Spinal cord (tissue), 10 donors: ENCODE measurements around the gene TMEM69. TPM values are rescaled to one million over a fixed set of nuclear protein-coding genes. Genes with fewer than 3 reads are reported as not detected.
"Not testable (repeated sequence)": the region's sequence is repeated elsewhere in the genome, so short reads cannot be mapped to it uniquely, and the experiment has no call there.

Source experiments
- DNase-seq, 6 donors: peaks; one replicate each; pipeline versions ENCODE4 v3.0.0 to v3.0.0-alpha.2; 2013 to 2015; ENCODE audit warnings: low spot score in 6 of 6, low read depth in 4 of 6
- H3K27ac ChIP-seq: one replicate; pipeline ENCODE4 v1.5.1; 2013; ENCODE audit warnings: low read depth, low read length, control low read depth
- H3K27me3 ChIP-seq: one replicate; pipeline ENCODE4 v1.6.1; 2013; ENCODE audit warnings: low read length; ENCODE audit not compliant: control insufficient read depth, insufficient read depth
- H3K36me3 ChIP-seq: one replicate; pipeline ENCODE4 v1.6.1; 2013; ENCODE audit warnings: low read length; ENCODE audit not compliant: control insufficient read depth, insufficient read depth
- H3K4me1 ChIP-seq: one replicate; pipeline ENCODE4 v1.6.1; 2013; ENCODE audit warnings: low read length; ENCODE audit not compliant: control insufficient read depth, insufficient read depth
- H3K4me3 ChIP-seq: one replicate; pipeline ENCODE4 v1.5.1; 2013; ENCODE audit warnings: low read depth, low read length, control low read depth
- H3K9me3 ChIP-seq: one replicate; pipeline ENCODE4 v1.6.1; 2013; ENCODE audit warnings: low read length; ENCODE audit not compliant: control insufficient read depth, insufficient read depth
- WGBS: methylation state at CpG from one replicate; pipeline ENCODE4 v1.1.5; 2013; ENCODE audit warnings: missing lambda C conversion rate; ENCODE audit not compliant: insufficient coverage; 5-methylcytosine and 5-hydroxymethylcytosine counted together
- polyA plus RNA-seq, 2 donors: library from polyadenylated mRNA; unstranded; fragments of 120-200 nt; gene quantifications; one replicate each; pipeline ENCODE4 v1.2.1, GENCODE V29; 2013; ENCODE audit not compliant: insufficient read length in 2 of 2
- total RNA-seq, 2 donors: library from RNA; depleted of rRNA in 1 of 2; stranded (reverse); fragments of 120-200 nt in 1 of 2; fragments of >200 nt in 1 of 2; gene quantifications; one replicate each; pipeline versions ENCODE4 v1.2.3 to v1.2.4, GENCODE V29; 2013 to 2014
- donor health status: healthy.

Gene TMEM69
- total and polyA plus RNA-seq, 4 donors = 14.2 to 30.7 (median 26.1) TPM

- Histone ChIP-seq H3K4me3 (no peak overlapping the region), H3K36me3 (peaks cover 6% of the 10 kb centered on the region), H3K27ac (no peak overlapping the region), H3K27me3 (no peaks in the 10 kb centered on the region), H3K4me1 (no peaks in the 10 kb centered on the region), H3K9me3 (no peaks in the 10 kb centered on the region)
- DNase-seq = no peak
Observed at GRCh38 chr1:45723248-45723930, 35.4 kb downstream of the TMEM69 start.

GRCh38 chr1:45726007-45726406 lies 38.0 kb downstream of the TMEM69 start:
- DNase-seq, H3K36me3 ChIP-seq, H3K27me3 ChIP-seq, H3K27ac ChIP-seq, H3K4me3 ChIP-seq, H3K9me3 ChIP-seq, H3K4me1 ChIP-seq: not testable (repeated sequence)
- WGBS = no CpG with 5 or more reads among the region's 9 CpGs

GRCh38 chr1:45730075-45730779 lies 42.2 kb downstream of the TMEM69 start:
- WGBS = no CpG with 5 or more reads among the region's 3 CpGs
- Histone ChIP-seq H3K27me3 (no peaks in the 10 kb centered on the region), H3K4me1 (no peaks in the 10 kb centered on the region), H3K36me3 (peaks cover 5% of the 10 kb centered on the region), H3K9me3 (no peaks in the 10 kb centered on the region), H3K4me3 (no peak overlapping the region), H3K27ac (no peak overlapping the region)
- no peak for DNase-seq

GRCh38 chr1:45730780-45731319 lies 42.9 kb downstream of the TMEM69 start:
- Histone ChIP-seq H3K4me3 (no peak overlapping the region), H3K27me3 (no peaks in the 10 kb centered on the region), H3K36me3 (peaks cover 5% of the 10 kb centered on the region), H3K27ac (no peak overlapping the region), H3K4me1 (no peaks in the 10 kb centered on the region), H3K9me3 (no peaks in the 10 kb centered on the region)
- WGBS = 100% methylated on average over 1 of the region's 1 CpG
- no peak for DNase-seq

- Histone ChIP-seq H3K27me3 (no peaks in the 10 kb centered on the region), H3K27ac (no peak overlapping the region), H3K4me1 (no peaks in the 10 kb centered on the region), H3K9me3 (no peaks in the 10 kb centered on the region), H3K36me3 (peaks cover 12% of the 10 kb centered on the region), H3K4me3 (no peak overlapping the region)
- no peak for DNase-seq
- no CpG with 5 or more reads among the region's 4 CpGs for WGBS
Observed at GRCh38 chr1:45739137-45739536, 51.2 kb downstream of the TMEM69 start.

- no CpG with 5 or more reads among the region's 5 CpGs for WGBS
- H3K27me3 ChIP-seq = not testable (repeated sequence)
Observed at GRCh38 chr1:45739641-45740156, 51.7 kb downstream of the TMEM69 start.

More at GRCh38 chr1:45739641-45740156, 51.7 kb downstream of the TMEM69 start:
- H3K36me3 ChIP-seq = peaks cover 15% of the 10 kb centered on the region
- not testable (repeated sequence) for H3K27ac ChIP-seq, H3K9me3 ChIP-seq, H3K4me3 ChIP-seq, H3K4me1 ChIP-seq, DNase-seq

Other genes with a start within 250 kb of the TMEM69 start
- gene TESK2, start 197.0 kb upstream of the TMEM69 start, total RNA-seq = 1 to 10 TPM; 5.4 to 7.3 TPM
- gene TESK2, start 197.0 kb upstream of the TMEM69 start, polyA plus RNA-seq = 1 to 10 TPM; 4.0 to 4.9 TPM
- 1 to 10 TPM; 1.6 to 5.8 TPM for gene CCDC163, start 188.1 kb upstream of the TMEM69 start, total RNA-seq
- 1 to 10 TPM; 2.9 to 8.7 TPM for gene CCDC163, start 188.1 kb upstream of the TMEM69 start, polyA plus RNA-seq
- 1 to 10 TPM; 2.7 to 6.1 TPM for gene MMACHC, start 187.9 kb upstream of the TMEM69 start, total RNA-seq
- 1 to 10 TPM; 8.8 to 9.9 TPM for gene MMACHC, start 187.9 kb upstream of the TMEM69 start, polyA plus RNA-seq
- gene PRDX1, start 166.3 kb upstream of the TMEM69 start, total RNA-seq = 100 to 1,000 TPM; 474 to 504 TPM
- 100 to 1,000 TPM; 393 to 481 TPM for gene PRDX1, start 166.3 kb upstream of the TMEM69 start, polyA plus RNA-seq
- 100 to 1,000 TPM in 1 of 2 donors, 10 to 100 TPM in 1; 58.9 to 121 TPM for gene AKR1A1, start 137.4 kb upstream of the TMEM69 start, total RNA-seq
- gene AKR1A1, start 137.4 kb upstream of the TMEM69 start, polyA plus RNA-seq = 100 to 1,000 TPM; 113 to 116 TPM
- gene NASP, start 104.1 kb upstream of the TMEM69 start, total RNA-seq = 10 to 100 TPM; 64.5 to 97.5 TPM
- 100 to 1,000 TPM; 224 to 265 TPM for gene NASP, start 104.1 kb upstream of the TMEM69 start, polyA plus RNA-seq
- gene CCDC17, start 64.1 kb upstream of the TMEM69 start, total RNA-seq = 1 to 10 TPM in 1 of 2 donors, not detected in 1; 1.0 TPM
- gene CCDC17, start 64.1 kb upstream of the TMEM69 start, polyA plus RNA-seq = 1 to 10 TPM; 1.1 to 1.7 TPM
- 10 to 100 TPM; 80.0 to 87.0 TPM for gene GPBP1L1, start 1.6 kb upstream of the TMEM69 start, total RNA-seq
- 10 to 100 TPM; 51.0 to 59.7 TPM for gene GPBP1L1, start 1.6 kb upstream of the TMEM69 start, polyA plus RNA-seq
- gene IPP, start 62.5 kb downstream of the TMEM69 start, total RNA-seq = 10 to 100 TPM; 18.5 to 18.7 TPM
- 10 to 100 TPM; 22.9 to 23.2 TPM for gene IPP, start 62.5 kb downstream of the TMEM69 start, polyA plus RNA-seq
- gene MAST2, start 115.4 kb downstream of the TMEM69 start, total RNA-seq = 10 to 100 TPM; 28.3 to 34.6 TPM
- gene MAST2, start 115.4 kb downstream of the TMEM69 start, polyA plus RNA-seq = 10 to 100 TPM; 57.7 to 75.0 TPM